Measurements from ENCODE around the gene SDK1. TPM values are rescaled to one million over a fixed set of nuclear protein-coding genes. Genes with fewer than 3 reads are reported as not detected.

The SDK1 gene
- polyA plus RNA-seq, 2 of the 4 experiments (the other 2 are of a cell fraction): 0.12 to 0.28 TPM

DNA sequence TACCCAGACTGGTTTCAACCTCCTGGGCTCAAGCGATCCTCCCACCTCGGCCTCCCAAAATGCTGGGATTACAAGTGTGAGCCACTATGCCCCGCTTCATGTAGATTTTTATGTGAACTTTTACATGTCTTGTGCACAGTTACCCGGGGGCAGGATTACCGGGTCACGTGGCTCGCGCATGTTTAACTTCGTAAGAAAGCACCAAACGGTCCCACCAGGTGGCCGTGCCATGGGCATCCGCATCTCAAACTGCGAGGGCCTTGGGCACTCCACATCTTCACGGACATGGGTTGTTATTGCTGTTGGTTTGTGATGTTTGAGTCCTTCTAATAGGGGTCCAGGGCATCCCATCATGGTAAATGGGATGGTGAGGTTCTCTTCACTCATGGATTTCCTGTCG, 744.4 kb downstream of the SDK1 start:
- ChIA-PET POLR2A (no interaction called here), CTCF (no interaction called here)
- Histone ChIP-seq H3K4me2 (no peak overlapping the region), H3K27ac (no peak overlapping the region), H3K9me3 (no peaks in the 10 kb centered on the region), H3K4me3 (no peak overlapping the region), H3K4me1 (no peaks in the 10 kb centered on the region)
- DNase-seq (ENCODE audit: low read depth in 1 of 2, low spot score in 1 of 2): no peak
- 54% methylated on average over 15 of the region's 15 CpGs for WGBS (ENCODE audit: missing lambda C conversion rate)
- no peak for FAIRE-seq
- no peak for TF ChIP-seq ESRRA (IDR thresholded peaks at IDR 0.05; ENCODE audit: borderline replicate concordance, low read length)
- TF ChIP-seq CEBPB (IDR thresholded peaks at IDR 0.05): no peak
- no peak for TF ChIP-seq EHF (CRISPR knock-in tag; IDR thresholded peaks at IDR 0.05)
- TF ChIP-seq NFE2L2 (conservative IDR thresholded peaks at IDR 0.05; ENCODE audit: low read length): no peak
- TF ChIP-seq, protein P1, sequence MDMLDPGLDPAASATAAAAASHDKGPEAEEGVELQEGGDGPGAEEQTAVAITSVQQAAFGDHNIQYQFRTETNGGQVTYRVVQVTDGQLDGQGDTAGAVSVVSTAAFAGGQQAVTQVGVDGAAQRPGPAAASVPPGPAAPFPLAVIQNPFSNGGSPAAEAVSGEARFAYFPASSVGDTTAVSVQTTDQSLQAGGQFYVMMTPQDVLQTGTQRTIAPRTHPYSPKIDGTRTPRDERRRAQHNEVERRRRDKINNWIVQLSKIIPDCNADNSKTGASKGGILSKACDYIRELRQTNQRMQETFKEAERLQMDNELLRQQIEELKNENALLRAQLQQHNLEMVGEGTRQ (IDR thresholded peaks at IDR 0.05): no peak
- no peak for TF ChIP-seq HDAC2 (IDR thresholded peaks at IDR 0.05)
- TF ChIP-seq KDM1A (IDR thresholded peaks at IDR 0.05; ENCODE audit: low read depth): no peak
- no peak for TF ChIP-seq RAD21 (conservative IDR thresholded peaks at IDR 0.05 in 1 of 2, IDR thresholded peaks at IDR 0.05 in 1 of 2)
- TF ChIP-seq GATA3 (IDR thresholded peaks at IDR 0.05; ENCODE audit: borderline replicate concordance): no peak
- TF ChIP-seq CBX8 (IDR thresholded peaks at IDR 0.05): no peak
- TF ChIP-seq FOSB (CRISPR knock-in tag; IDR thresholded peaks at IDR 0.05): no peak
- TF ChIP-seq HOXB5 (CRISPR knock-in tag; IDR thresholded peaks at IDR 0.05): no peak
- TF ChIP-seq POLR2A (IDR thresholded peaks at IDR 0.05; ENCODE audit: low read length): no peak
- TF ChIP-seq, protein P2, sequence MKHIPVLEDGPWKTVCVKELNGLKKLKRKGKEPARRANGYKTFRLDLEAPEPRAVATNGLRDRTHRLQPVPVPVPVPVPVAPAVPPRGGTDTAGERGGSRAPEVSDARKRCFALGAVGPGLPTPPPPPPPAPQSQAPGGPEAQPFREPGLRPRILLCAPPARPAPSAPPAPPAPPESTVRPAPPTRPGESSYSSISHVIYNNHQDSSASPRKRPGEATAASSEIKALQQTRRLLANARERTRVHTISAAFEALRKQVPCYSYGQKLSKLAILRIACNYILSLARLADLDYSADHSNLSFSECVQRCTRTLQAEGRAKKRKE (CRISPR knock-in tag; IDR thresholded peaks at IDR 0.05; ENCODE audit: low read depth): no peak
- no peak for TF ChIP-seq NR3C1 (IDR thresholded peaks at IDR 0.05)
- TF ChIP-seq ZSCAN20 (CRISPR knock-in tag; IDR thresholded peaks at IDR 0.05): no peak
- TF ChIP-seq, protein P3, sequence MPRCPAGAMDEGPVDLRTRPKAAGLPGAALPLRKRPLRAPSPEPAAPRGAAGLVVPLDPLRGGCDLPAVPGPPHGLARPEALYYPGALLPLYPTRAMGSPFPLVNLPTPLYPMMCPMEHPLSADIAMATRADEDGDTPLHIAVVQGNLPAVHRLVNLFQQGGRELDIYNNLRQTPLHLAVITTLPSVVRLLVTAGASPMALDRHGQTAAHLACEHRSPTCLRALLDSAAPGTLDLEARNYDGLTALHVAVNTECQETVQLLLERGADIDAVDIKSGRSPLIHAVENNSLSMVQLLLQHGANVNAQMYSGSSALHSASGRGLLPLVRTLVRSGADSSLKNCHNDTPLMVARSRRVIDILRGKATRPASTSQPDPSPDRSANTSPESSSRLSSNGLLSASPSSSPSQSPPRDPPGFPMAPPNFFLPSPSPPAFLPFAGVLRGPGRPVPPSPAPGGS (IDR thresholded peaks at IDR 0.05): no peak
- no peak for ATAC-seq

DNA sequence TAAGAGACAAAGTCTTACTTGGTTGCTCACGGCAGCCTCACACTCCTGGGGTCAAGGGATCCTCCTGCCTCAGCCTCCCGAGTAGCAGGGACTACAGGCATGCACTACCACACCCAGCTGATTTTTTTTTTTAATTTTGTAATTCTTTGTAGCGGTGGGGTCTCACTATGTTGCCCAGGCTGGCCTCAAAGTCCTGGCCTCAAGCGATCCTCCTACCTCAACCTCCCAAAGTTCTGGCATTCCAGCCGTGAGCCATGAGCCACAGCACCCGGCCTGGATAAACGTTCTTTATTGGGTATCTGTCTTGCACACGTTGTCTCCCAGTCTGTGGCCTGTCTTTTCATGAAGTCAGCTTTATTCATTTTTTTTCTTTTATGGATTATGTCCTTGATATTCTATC, 744.9 kb downstream of the SDK1 start:
- DNase-seq (ENCODE audit: low read depth in 1 of 2, low spot score in 1 of 2) (no peak), ATAC-seq (no peak), FAIRE-seq (no peak)
- TF ChIP-seq POLR2A (IDR thresholded peaks at IDR 0.05; ENCODE audit: low read length): no peak
- TF ChIP-seq ZNF302 (CRISPR knock-in tag; IDR thresholded peaks at IDR 0.05): no peak
- no peak for TF ChIP-seq ESRRA (IDR thresholded peaks at IDR 0.05; ENCODE audit: borderline replicate concordance, low read length)
- no peak for TF ChIP-seq CBX8 (IDR thresholded peaks at IDR 0.05)
- no peak for TF ChIP-seq EHMT2 (IDR thresholded peaks at IDR 0.05; ENCODE audit: low read depth)
- no peak for TF ChIP-seq POLR2AphosphoS2 (conservative IDR thresholded peaks at IDR 0.05; ENCODE audit: low read length)
- TF ChIP-seq, protein P2 (CRISPR knock-in tag; IDR thresholded peaks at IDR 0.05; ENCODE audit: low read depth): no peak
- no peak for TF ChIP-seq FOSL2 (IDR thresholded peaks at IDR 0.05)
- no peak for TF ChIP-seq FOSL2 (CRISPR knock-in tag; IDR thresholded peaks at IDR 0.05)
- TF ChIP-seq, protein P1 (IDR thresholded peaks at IDR 0.05): no peak
- TF ChIP-seq TFCP2L1 (CRISPR knock-in tag; IDR thresholded peaks at IDR 0.05): no peak
- no peak for TF ChIP-seq MYC (IDR thresholded peaks at IDR 0.05; ENCODE audit: borderline replicate concordance, low read length)
- TF ChIP-seq, protein P4, sequence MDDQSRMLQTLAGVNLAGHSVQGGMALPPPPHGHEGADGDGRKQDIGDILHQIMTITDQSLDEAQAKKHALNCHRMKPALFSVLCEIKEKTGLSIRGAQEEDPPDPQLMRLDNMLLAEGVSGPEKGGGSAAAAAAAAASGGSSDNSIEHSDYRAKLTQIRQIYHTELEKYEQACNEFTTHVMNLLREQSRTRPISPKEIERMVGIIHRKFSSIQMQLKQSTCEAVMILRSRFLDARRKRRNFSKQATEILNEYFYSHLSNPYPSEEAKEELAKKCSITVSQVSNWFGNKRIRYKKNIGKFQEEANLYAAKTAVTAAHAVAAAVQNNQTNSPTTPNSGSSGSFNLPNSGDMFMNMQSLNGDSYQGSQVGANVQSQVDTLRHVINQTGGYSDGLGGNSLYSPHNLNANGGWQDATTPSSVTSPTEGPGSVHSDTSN (IDR thresholded peaks at IDR 0.05): no peak
- ChIA-PET POLR2A (no interaction called here), CTCF (interaction anchor here (1.3 kb wide), 1 partner anchor 14 kb away, joined by 3 read pairs; no protein-coding TSS in a partner anchor)
- Histone ChIP-seq H3K9me3 (no peaks in the 10 kb centered on the region), H3K4me3 (no peak overlapping the region), H3K4me2 (no peak overlapping the region), H3K27ac (no peak overlapping the region), H3K4me1 (no peaks in the 10 kb centered on the region)
- WGBS (ENCODE audit: missing lambda C conversion rate): 23% methylated on average over 8 of the region's 8 CpGs

All from A549 (cell line).